Panc1 (cell line): ENCODE data around the gene ERG.

Experiments
- SIN3A ChIP-seq: IDR thresholded peaks from 2 replicates; pipeline ENCODE4 v1.6.1; 2012; ENCODE audit warnings: low read depth, mild to moderate bottlenecking, low read length, moderate library complexity, borderline replicate concordance; ENCODE audit not compliant: insufficient read depth
- TF ChIP-seq, protein P1 (sequence below): fragments of 450-650 bp; IDR thresholded peaks from 2 replicates; pipeline ENCODE4 v1.5.1; 2017; ENCODE audit warnings: mild to moderate bottlenecking

DNA sequence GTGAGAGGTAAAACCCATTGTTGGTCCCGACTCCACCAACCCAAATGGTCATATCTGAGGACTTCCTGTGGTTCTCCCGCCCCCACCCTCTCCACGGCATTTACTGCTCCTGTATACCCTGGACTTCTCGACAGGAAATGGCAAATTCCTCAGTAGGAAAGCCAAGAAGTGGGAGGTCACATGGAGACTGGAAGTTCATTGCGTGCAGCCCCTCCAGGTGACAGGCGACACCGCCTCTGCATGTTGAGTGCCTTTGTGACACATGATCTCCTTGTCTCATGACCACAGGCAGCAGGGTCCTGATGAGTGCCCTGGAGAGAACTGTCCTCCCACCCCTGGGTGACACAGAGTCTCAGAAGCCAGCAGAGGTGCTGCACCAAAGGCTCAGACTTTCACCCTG lies 24.2 kb downstream of the ERG start:
- TF ChIP-seq, protein P1, sequence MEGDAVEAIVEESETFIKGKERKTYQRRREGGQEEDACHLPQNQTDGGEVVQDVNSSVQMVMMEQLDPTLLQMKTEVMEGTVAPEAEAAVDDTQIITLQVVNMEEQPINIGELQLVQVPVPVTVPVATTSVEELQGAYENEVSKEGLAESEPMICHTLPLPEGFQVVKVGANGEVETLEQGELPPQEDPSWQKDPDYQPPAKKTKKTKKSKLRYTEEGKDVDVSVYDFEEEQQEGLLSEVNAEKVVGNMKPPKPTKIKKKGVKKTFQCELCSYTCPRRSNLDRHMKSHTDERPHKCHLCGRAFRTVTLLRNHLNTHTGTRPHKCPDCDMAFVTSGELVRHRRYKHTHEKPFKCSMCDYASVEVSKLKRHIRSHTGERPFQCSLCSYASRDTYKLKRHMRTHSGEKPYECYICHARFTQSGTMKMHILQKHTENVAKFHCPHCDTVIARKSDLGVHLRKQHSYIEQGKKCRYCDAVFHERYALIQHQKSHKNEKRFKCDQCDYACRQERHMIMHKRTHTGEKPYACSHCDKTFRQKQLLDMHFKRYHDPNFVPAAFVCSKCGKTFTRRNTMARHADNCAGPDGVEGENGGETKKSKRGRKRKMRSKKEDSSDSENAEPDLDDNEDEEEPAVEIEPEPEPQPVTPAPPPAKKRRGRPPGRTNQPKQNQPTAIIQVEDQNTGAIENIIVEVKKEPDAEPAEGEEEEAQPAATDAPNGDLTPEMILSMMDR = no peak
- no peak for TF ChIP-seq SIN3A
